Measurements from ENCODE around the gene IL1A.

GRCh38 chr2:112817082-112817689 lies 32.9 kb upstream of the IL1A start:
- TF ChIP-seq FOXM1 (IDR thresholded peaks at IDR 0.05; ENCODE audit: borderline replicate concordance) (no peak), FOXK2 (IDR thresholded peaks at IDR 0.05) (no peak), NFRKB (IDR thresholded peaks at IDR 0.05) (no peak), SP1 (IDR thresholded peaks at IDR 0.05) (no peak), SUZ12 (IDR thresholded peaks at IDR 0.05) (no peak), L3MBTL2 (conservative IDR thresholded peaks at IDR 0.05) (no peak), BHLHE40 (IDR thresholded peaks at IDR 0.05; ENCODE audit: borderline replicate concordance) (no peak)
